DND-41 (cell line): ENCODE measurements around the gene ZNF473.
A peak's percentile ranks its signal among the peaks of the same experiment; 100 is the strongest.

Source experiments
- CTCF ChIP-seq: IDR thresholded peaks from 2 replicates; pipeline ENCODE4 v1.5.1; 2012; ENCODE audit warnings: borderline replicate concordance, low read length, moderate library complexity, mild to moderate bottlenecking; ENCODE audit not compliant: poor library complexity, severe bottlenecking; ENCODE audit errors: extremely low read depth
- EZH2 ChIP-seq: IDR thresholded peaks from 3 replicates; pipeline ENCODE4 v1.6.1; 2012; ENCODE audit warnings: borderline replicate concordance, low read depth, mild to moderate bottlenecking, moderate library complexity, low read length, inconsistent platforms; ENCODE audit not compliant: severe bottlenecking

- TF ChIP-seq CTCF (peak; percentile 20), EZH2 (no peak)
Observed at GRCh38 chr19:50025022-50025793, 597 bp upstream of the ZNF473 start, which contains the start of gene VRK3.
